ENCODE measurements around the gene NADK. TPM values are rescaled to one million over a fixed set of nuclear protein-coding genes. Genes with fewer than 3 reads are reported as not detected.
A peak's percentile ranks its signal among the peaks of the same experiment; 100 is the strongest.

Gene NADK
- total RNA-seq, 1 experiment from 2014 or later, result 107 TPM

DNA sequence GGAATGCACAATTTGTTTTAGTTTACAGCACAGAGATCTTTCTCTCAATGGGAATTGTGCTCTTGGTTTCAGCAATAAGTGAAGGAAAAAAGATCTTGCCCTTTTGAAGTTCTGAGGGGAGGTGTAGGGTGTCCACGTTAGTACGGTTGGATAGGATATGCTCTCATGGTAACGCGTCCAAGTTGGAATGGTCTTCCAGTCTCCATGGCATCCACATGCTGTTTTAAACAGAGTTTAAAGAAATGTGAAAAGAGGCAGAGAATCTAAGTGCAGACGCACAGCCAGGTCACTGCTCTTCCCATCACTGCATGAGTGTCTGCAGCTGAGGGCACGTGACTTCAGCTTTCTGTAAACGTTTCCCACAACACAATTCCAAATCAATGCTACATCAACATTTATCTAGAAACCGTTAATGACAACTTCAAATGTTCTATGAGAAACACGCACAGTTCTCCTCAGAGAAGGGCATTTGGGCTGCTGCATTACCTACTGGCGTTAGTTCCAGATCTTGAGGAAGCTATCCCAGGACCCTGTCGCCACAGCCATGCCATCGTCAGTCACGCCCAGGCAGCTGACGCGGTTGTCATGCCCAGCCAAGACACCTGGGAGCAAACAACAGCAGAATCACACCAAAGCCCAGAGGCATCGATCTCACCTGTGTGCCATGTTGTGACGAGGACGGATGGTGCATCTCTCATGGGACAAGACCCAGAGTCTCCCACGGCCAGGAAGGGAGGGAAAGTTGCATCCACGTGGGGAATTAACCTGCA is 8.8 kb upstream of the NADK start:
- BruUV-seq (replicated peaks), result no TSS peak
- Mint-ChIP-seq H3K9me3 (ENCODE audit: unreplicated experiment) (no peaks in the 10 kb centered on the region), H3K36me3 (ENCODE audit: insufficient read depth, unreplicated experiment) (peaks cover 90% of the 10 kb centered on the region), H3K27ac (ENCODE audit: low read depth, unreplicated experiment) (no peak overlapping the region), H3K27me3 (ENCODE audit: insufficient read depth, unreplicated experiment) (no peaks in the 10 kb centered on the region), H3K4me3 (ENCODE audit: unreplicated experiment) (no peak overlapping the region), H3K4me1 (ENCODE audit: insufficient read depth, unreplicated experiment) (no peaks in the 10 kb centered on the region)
- intact Hi-C loops (cut with micrococcal nuclease), result no loop called here
- no peak for DNase-seq (ENCODE audit: unreplicated experiment)
- TF ChIP-seq CTCF (IDR thresholded peaks at IDR 0.05; ENCODE audit: unreplicated experiment), result no peak
- ChIA-PET CTCF (interaction anchor here (0.8 to 3.3 kb wide), 2 partner anchors 108 to 121 kb away, joined by 4 to 13 read pairs; no protein-coding TSS in a partner anchor), POLR2A (interaction anchor here (1.3 kb wide), 1 partner anchor 115 kb away, joined by 3 read pairs; no protein-coding TSS in a partner anchor)

DNA sequence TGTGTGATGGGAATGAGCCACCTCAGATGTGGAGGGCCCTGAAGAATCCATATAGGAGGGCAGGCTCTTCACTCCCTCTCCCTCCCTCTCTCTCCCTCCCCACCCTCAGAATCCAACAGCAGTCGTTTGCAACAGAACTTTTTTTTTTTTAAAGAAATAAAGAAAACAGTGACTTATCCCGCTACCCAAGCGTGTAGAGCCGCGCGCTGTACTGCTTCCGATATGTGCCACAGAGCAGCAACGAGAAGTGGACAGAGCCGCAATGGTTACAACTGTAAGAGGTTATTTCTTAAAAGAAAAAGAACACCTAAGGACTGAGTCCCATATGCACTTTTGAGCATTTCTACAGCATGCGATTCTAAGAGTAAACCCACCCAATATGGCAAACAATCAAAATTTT is 7.4 kb upstream of the NADK start:
- no TSS peak for BruUV-seq (replicated peaks)
- H3K9me3 Mint-ChIP-seq (ENCODE audit: unreplicated experiment), result no peaks in the 10 kb centered on the region
- H3K27ac Mint-ChIP-seq (ENCODE audit: low read depth, unreplicated experiment), result no peak overlapping the region
- no peak for TF ChIP-seq CTCF (IDR thresholded peaks at IDR 0.05; ENCODE audit: unreplicated experiment)
- intact Hi-C loops (cut with micrococcal nuclease), result no loop called here
- POLR2A ChIA-PET, result interaction anchor here (0.7 kb wide), 1 partner anchor 26 kb away, joined by 4 read pairs; no protein-coding TSS in a partner anchor
- no peak overlapping the region for H3K4me3 Mint-ChIP-seq (ENCODE audit: unreplicated experiment)
- CTCF ChIA-PET, result interaction anchor here (1.1 kb wide), 1 partner anchor 114 kb away, joined by 3 read pairs; no protein-coding TSS in a partner anchor
- no peak for DNase-seq (ENCODE audit: unreplicated experiment)
- peaks cover 5% of the 10 kb centered on the region for H3K4me1 Mint-ChIP-seq (ENCODE audit: insufficient read depth, unreplicated experiment)
- H3K36me3 Mint-ChIP-seq (ENCODE audit: insufficient read depth, unreplicated experiment), result peaks cover 76% of the 10 kb centered on the region
- H3K27me3 Mint-ChIP-seq (ENCODE audit: insufficient read depth, unreplicated experiment), result no peaks in the 10 kb centered on the region

GRCh38 chr1:1784933-1785332 is 6.7 kb upstream of the NADK start:
- no TSS peak for BruUV-seq (replicated peaks)
- Mint-ChIP-seq H3K27me3 (ENCODE audit: insufficient read depth, unreplicated experiment) (no peaks in the 10 kb centered on the region), H3K9me3 (ENCODE audit: unreplicated experiment) (no peaks in the 10 kb centered on the region), H3K27ac (ENCODE audit: low read depth, unreplicated experiment) (no peak overlapping the region), H3K4me1 (ENCODE audit: insufficient read depth, unreplicated experiment) (peaks cover 10% of the 10 kb centered on the region), H3K4me3 (ENCODE audit: unreplicated experiment) (no peak overlapping the region), H3K36me3 (ENCODE audit: insufficient read depth, unreplicated experiment) (peaks cover 69% of the 10 kb centered on the region)
- DNase-seq (ENCODE audit: unreplicated experiment), result no peak
- no peak for TF ChIP-seq CTCF (IDR thresholded peaks at IDR 0.05; ENCODE audit: unreplicated experiment)
- intact Hi-C loops (cut with micrococcal nuclease), result no loop called here
- ChIA-PET POLR2A (interaction anchor here (0.7 kb wide), 1 partner anchor 26 kb away, joined by 4 read pairs; no protein-coding TSS in a partner anchor), CTCF (interaction anchor here (1.1 kb wide), 1 partner anchor 114 kb away, joined by 3 read pairs; no protein-coding TSS in a partner anchor)

GRCh38 chr1:1783320-1783719 is 5.0 kb upstream of the NADK start:
- DNase-seq (ENCODE audit: unreplicated experiment), result no peak
- ChIA-PET CTCF (no interaction called here), POLR2A (interaction anchor here (1.0 kb wide), 1 partner anchor 48 kb away, joined by 3 read pairs; no protein-coding TSS in a partner anchor)
- H3K4me1 Mint-ChIP-seq (ENCODE audit: insufficient read depth, unreplicated experiment), result peaks cover 19% of the 10 kb centered on the region
- BruUV-seq (replicated peaks), result no TSS peak
- intact Hi-C loops (cut with micrococcal nuclease), result no loop called here
- H3K36me3 Mint-ChIP-seq (ENCODE audit: insufficient read depth, unreplicated experiment), result peaks cover 53% of the 10 kb centered on the region
- no peak for TF ChIP-seq CTCF (IDR thresholded peaks at IDR 0.05; ENCODE audit: unreplicated experiment)
- H3K4me3 Mint-ChIP-seq (ENCODE audit: unreplicated experiment), result no peak overlapping the region
- H3K27me3 Mint-ChIP-seq (ENCODE audit: insufficient read depth, unreplicated experiment), result no peaks in the 10 kb centered on the region
- H3K27ac Mint-ChIP-seq (ENCODE audit: low read depth, unreplicated experiment), result peak overlapping the region; percentile 71
- H3K9me3 Mint-ChIP-seq (ENCODE audit: unreplicated experiment), result no peaks in the 10 kb centered on the region

Data from MCF 10A (cell line).